Uterus (tissue), 2 donors: ENCODE measurements around the gene CDIP1.

Source experiments
- POLR2A ChIP-seq, 2 donors: fragments of 450-650 bp; IDR thresholded peaks; one replicate each; pipeline ENCODE4 v1.6.1; 2016; ENCODE audit warnings: antibody characterized with exemption in 2 of 2, mild to moderate bottlenecking in 1 of 2, moderate library complexity in 1 of 2
- TF ChIP-seq, protein P1 (sequence below), 4 experiments: fragments of 200-600 bp in 2 of 4; fragments of 450-650 bp in 2 of 4; sonication (generic) in 2 of 4; IDR thresholded peaks; one replicate each; pipeline ENCODE4 v1.5.1; 2016 to 2019; ENCODE audit warnings: antibody characterized with exemption in 4 of 4, mild to moderate bottlenecking in 2 of 4, moderate library complexity in 1 of 4

DNA sequence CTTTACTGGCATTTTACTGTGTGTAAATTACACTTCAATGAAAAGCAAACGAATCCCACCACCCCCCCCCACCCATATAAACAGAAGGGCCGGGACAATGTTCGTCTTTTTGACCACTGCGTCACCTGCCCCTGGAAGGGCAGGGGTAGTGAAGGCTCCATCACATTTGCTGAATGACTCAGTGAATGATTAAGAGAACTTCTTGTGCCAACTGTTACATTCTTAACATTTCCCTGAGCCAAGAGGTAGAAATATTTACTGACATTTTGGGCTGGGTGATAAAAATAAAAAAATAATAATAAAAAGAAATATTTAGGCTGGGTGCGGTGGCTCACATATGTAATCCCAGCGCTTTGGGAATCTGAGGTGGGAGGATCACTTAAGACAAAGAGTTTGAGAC is 41.7 kb upstream of the CDIP1 start:
- TF ChIP-seq, protein P1, sequence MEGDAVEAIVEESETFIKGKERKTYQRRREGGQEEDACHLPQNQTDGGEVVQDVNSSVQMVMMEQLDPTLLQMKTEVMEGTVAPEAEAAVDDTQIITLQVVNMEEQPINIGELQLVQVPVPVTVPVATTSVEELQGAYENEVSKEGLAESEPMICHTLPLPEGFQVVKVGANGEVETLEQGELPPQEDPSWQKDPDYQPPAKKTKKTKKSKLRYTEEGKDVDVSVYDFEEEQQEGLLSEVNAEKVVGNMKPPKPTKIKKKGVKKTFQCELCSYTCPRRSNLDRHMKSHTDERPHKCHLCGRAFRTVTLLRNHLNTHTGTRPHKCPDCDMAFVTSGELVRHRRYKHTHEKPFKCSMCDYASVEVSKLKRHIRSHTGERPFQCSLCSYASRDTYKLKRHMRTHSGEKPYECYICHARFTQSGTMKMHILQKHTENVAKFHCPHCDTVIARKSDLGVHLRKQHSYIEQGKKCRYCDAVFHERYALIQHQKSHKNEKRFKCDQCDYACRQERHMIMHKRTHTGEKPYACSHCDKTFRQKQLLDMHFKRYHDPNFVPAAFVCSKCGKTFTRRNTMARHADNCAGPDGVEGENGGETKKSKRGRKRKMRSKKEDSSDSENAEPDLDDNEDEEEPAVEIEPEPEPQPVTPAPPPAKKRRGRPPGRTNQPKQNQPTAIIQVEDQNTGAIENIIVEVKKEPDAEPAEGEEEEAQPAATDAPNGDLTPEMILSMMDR (IDR thresholded peaks at IDR 0.05), result no peak
- no peak for TF ChIP-seq POLR2A (IDR thresholded peaks at IDR 0.05)
